HEK293 (cell line): Measurements from ENCODE around the gene LYSMD3.

Experiments
- CTCF ChIA-PET: fragments of 350-600 bp; formaldehyde crosslinking; extraction: SDS; loops from one replicate; lab custom pipeline; 2021; ENCODE audit warnings: antibody characterized with exemption; lab: Yijun Ruan, JAX
- POLR2A ChIA-PET: fragments of 300-600 bp; formaldehyde crosslinking; extraction: SDS; loops from one replicate; lab custom pipeline; 2020; ENCODE audit warnings: antibody characterized with exemption, inconsistent platforms; lab: Yijun Ruan, JAX
- H3K27ac ChIP-seq: fragments of 200-500 bp; sonication (Bioruptor generic); 2 replicates; pipeline ENCODE4 v1.5.1; 2014; ENCODE audit warnings: low read depth, low read length, control low read depth, inconsistent platforms; ENCODE audit errors: extremely low read depth
- H3K36me3 ChIP-seq, 2 experiments: fragments of 200-500 bp in 1 of 2; sonication (Bioruptor generic) in 1 of 2; 1 replicate in 1 of 2; 2 replicates in 1 of 2; pipeline ENCODE4 v1.5.1; 2014 to 2017; ENCODE audit warnings: inconsistent platforms in 2 of 2, low read length in 2 of 2; ENCODE audit not compliant: control insufficient read depth in 2 of 2, insufficient read depth in 1 of 2
- H3K4me1 ChIP-seq: fragments of 200-500 bp; sonication (Bioruptor generic); 2 replicates; pipeline ENCODE4 v1.5.1; 2014; ENCODE audit warnings: mild to moderate bottlenecking, low read length, inconsistent platforms; ENCODE audit not compliant: control insufficient read depth, insufficient read depth
- H3K4me3 ChIP-seq: 2 replicates; pipeline ENCODE4 v1.5.1; 2011; ENCODE audit warnings: low read depth, mild to moderate bottlenecking, control low read depth, low read length, moderate library complexity
- H3K9me3 ChIP-seq: fragments of 200-500 bp; sonication (Bioruptor generic); 2 replicates; pipeline ENCODE4 v1.5.1; 2014; ENCODE audit warnings: low read depth, low read length, inconsistent platforms; ENCODE audit not compliant: control insufficient read depth, insufficient read depth
- AEBP2 ChIP-seq: fragments of 450-650 bp; formaldehyde crosslinking; IDR thresholded peaks from 2 replicates; pipeline ENCODE4 v1.5.1; 2016; ENCODE audit warnings: missing biosample characterization, missing genetic modification characterization, borderline replicate concordance
- IKZF3 ChIP-seq: fragments of 450-650 bp; IDR thresholded peaks from 2 replicates; pipeline ENCODE4 v1.5.0; 2018; ENCODE audit warnings: missing biosample characterization, mild to moderate bottlenecking, missing genetic modification characterization, moderate library complexity
- KLF17 ChIP-seq: fragments of 450-650 bp; formaldehyde crosslinking; IDR thresholded peaks from 2 replicates; pipeline ENCODE4 v1.5.1; 2016; ENCODE audit warnings: missing biosample characterization, missing genetic modification characterization
- OSR2 ChIP-seq: fragments of 450-650 bp; formaldehyde crosslinking; IDR thresholded peaks from 2 replicates; pipeline ENCODE4 v1.5.1; 2016; ENCODE audit warnings: missing biosample characterization, missing genetic modification characterization
- OVOL3 ChIP-seq: fragments of 450-650 bp; formaldehyde crosslinking; IDR thresholded peaks from 2 replicates; pipeline ENCODE4 v1.5.1; 2016; ENCODE audit warnings: missing biosample characterization, missing genetic modification characterization
- PBX3 ChIP-seq: sonication (generic); formaldehyde crosslinking; IDR thresholded peaks from 2 replicates; pipeline ENCODE4 v1.8.1; 2022; ENCODE audit warnings: mild to moderate bottlenecking, moderate library complexity, missing genetic modification reagents
- SP2 ChIP-seq: fragments of 450-650 bp; formaldehyde crosslinking; IDR thresholded peaks from 2 replicates; pipeline ENCODE4 v1.5.1; 2016; ENCODE audit warnings: missing biosample characterization, missing genetic modification characterization
- ZBTB21 ChIP-seq: fragments of 450-650 bp; formaldehyde crosslinking; IDR thresholded peaks from 2 replicates; pipeline ENCODE4 v1.5.1; 2017; ENCODE audit warnings: missing biosample characterization, missing genetic modification characterization
- ZBTB48 ChIP-seq: fragments of 450-650 bp; formaldehyde crosslinking; IDR thresholded peaks from 2 replicates; pipeline ENCODE4 v1.5.1; 2016; ENCODE audit warnings: missing biosample characterization, missing genetic modification characterization
- ZBTB49 ChIP-seq: fragments of 450-650 bp; formaldehyde crosslinking; IDR thresholded peaks from 2 replicates; pipeline ENCODE4 v1.5.1; 2016; ENCODE audit warnings: missing biosample characterization, missing genetic modification characterization, low read depth
- ZFP69B ChIP-seq: fragments of 450-650 bp; formaldehyde crosslinking; IDR thresholded peaks from 2 replicates; pipeline ENCODE4 v1.5.1; 2016; ENCODE audit warnings: missing biosample characterization, missing genetic modification characterization
- ZNF16 ChIP-seq: fragments of 450-650 bp; formaldehyde crosslinking; IDR thresholded peaks from 2 replicates; pipeline ENCODE4 v1.5.1; 2016; ENCODE audit warnings: low read depth, missing biosample characterization, missing genetic modification characterization
- ZNF335 ChIP-seq: fragments of 450-650 bp; formaldehyde crosslinking; conservative IDR thresholded peaks from 2 replicates; pipeline ENCODE4 v1.5.1; 2016; ENCODE audit warnings: missing biosample characterization, missing genetic modification characterization
- ZNF366 ChIP-seq: fragments of 450-650 bp; formaldehyde crosslinking; conservative IDR thresholded peaks from 2 replicates; pipeline ENCODE4 v1.5.1; 2016; ENCODE audit warnings: missing biosample characterization, missing genetic modification characterization
- ZNF404 ChIP-seq: fragments of 450-650 bp; formaldehyde crosslinking; IDR thresholded peaks from 2 replicates; pipeline ENCODE4 v1.5.1; 2017; ENCODE audit warnings: missing biosample characterization, missing genetic modification characterization
- ZNF423 ChIP-seq: fragments of 450-650 bp; formaldehyde crosslinking; IDR thresholded peaks from 2 replicates; pipeline ENCODE4 v1.5.1; 2016; ENCODE audit warnings: missing biosample characterization, missing genetic modification characterization
- ZNF501 ChIP-seq: fragments of 450-650 bp; formaldehyde crosslinking; IDR thresholded peaks from 2 replicates; pipeline ENCODE4 v1.5.1; 2016; ENCODE audit warnings: missing biosample characterization, missing genetic modification characterization
- ZNF571 ChIP-seq: fragments of 450-650 bp; formaldehyde crosslinking; IDR thresholded peaks from 2 replicates; pipeline ENCODE4 v1.5.0; 2017; ENCODE audit warnings: missing biosample characterization, missing genetic modification characterization
- ZNF623 ChIP-seq: fragments of 450-650 bp; formaldehyde crosslinking; IDR thresholded peaks from 2 replicates; pipeline ENCODE4 v1.5.1; 2016; ENCODE audit warnings: missing biosample characterization, missing genetic modification characterization
- ZNF629 ChIP-seq: fragments of 450-650 bp; formaldehyde crosslinking; IDR thresholded peaks from 2 replicates; pipeline ENCODE4 v1.5.1; 2017; ENCODE audit warnings: missing biosample characterization, missing genetic modification characterization
- ZNF664 ChIP-seq: fragments of 450-650 bp; formaldehyde crosslinking; IDR thresholded peaks from 2 replicates; pipeline ENCODE4 v1.5.1; 2016; ENCODE audit warnings: missing biosample characterization, missing genetic modification characterization
- ZNF747 ChIP-seq: fragments of 450-650 bp; formaldehyde crosslinking; IDR thresholded peaks from 2 replicates; pipeline ENCODE4 v1.5.1; 2016; ENCODE audit warnings: missing biosample characterization, missing genetic modification characterization
- ZNF843 ChIP-seq: fragments of 450-650 bp; formaldehyde crosslinking; IDR thresholded peaks from 2 replicates; pipeline ENCODE4 v1.5.1; 2016; ENCODE audit warnings: missing biosample characterization, missing genetic modification characterization
- ZSCAN30 ChIP-seq: fragments of 450-650 bp; IDR thresholded peaks from 2 replicates; pipeline ENCODE4 v1.5.1; 2018; ENCODE audit warnings: missing biosample characterization, mild to moderate bottlenecking, missing genetic modification characterization, moderate library complexity

LYSMD3 gene

GRCh38 chr5:90529939-90530677, 724 bp upstream of the LYSMD3 start (continued):
- no peak for TF ChIP-seq AEBP2 (tag by site-specific recombination)
- TF ChIP-seq ZNF623 (tag by site-specific recombination) = no peak
- TF ChIP-seq ZNF664 (tag by site-specific recombination) = no peak
- peak; percentile 25; the same call in 1 of the 2 replicates for TF ChIP-seq ZNF501
- TF ChIP-seq ZNF629 (tag by site-specific recombination) = no peak
- TF ChIP-seq ZNF747 (tag by site-specific recombination) = no peak
- no peak for TF ChIP-seq OSR2 (tag by site-specific recombination)
- TF ChIP-seq OVOL3 = no peak
- TF ChIP-seq ZBTB49 (tag by site-specific recombination) = no peak
- peak; percentile 52; the same call in 1 of the 2 replicates for TF ChIP-seq ZBTB48 (tag by site-specific recombination)

- H3K9me3 ChIP-seq = no peaks in the 10 kb centered on the region
- ChIA-PET POLR2A (interaction anchor here (0.6 to 2.1 kb wide), 7 partner anchors 18 to 118 kb away, joined by 3 to 12 read pairs (median 6); partner anchors contain the start of genes MBLAC2 and POLR3G), CTCF (interaction anchor here (1.0 to 2.5 kb wide), 4 partner anchors 76 to 90 kb away, joined by 3 to 20 read pairs (median 12); no protein-coding TSS in a partner anchor)
- peak overlapping the region; percentile 95 for H3K4me3 ChIP-seq
- peaks cover 10 to 13% of the 10 kb centered on the region in 2 experiments for H3K36me3 ChIP-seq
- peak overlapping the region; percentile 81 for H3K27ac ChIP-seq
- TF ChIP-seq ZBTB49 (tag by site-specific recombination) (no peak), IKZF3 (no peak), ZNF335 (tag by site-specific recombination) (peak; percentile 32; the same call in 1 of the 2 replicates), ZNF366 (tag by site-specific recombination) (peak; percentile 21; the same call in 1 of the 2 replicates), ZBTB21 (tag by site-specific recombination) (peak; percentile 67; the same call in 1 of the 2 replicates)
- H3K4me1 ChIP-seq = no peaks in the 10 kb centered on the region
Measured at GRCh38 chr5:90528601-90529193, 687 bp downstream of the LYSMD3 start.

- H3K4me3 ChIP-seq = no peak overlapping the region
- ChIA-PET CTCF (interaction anchor here (0.7 to 1.7 kb wide), 3 partner anchors 11 to 254 kb away, joined by 3 to 5 read pairs (median 3); partner anchors contain the start of gene LYSMD3), POLR2A (interaction anchor here (0.6 kb wide), 1 partner anchor 8 kb away, joined by 4 read pairs; no protein-coding TSS in a partner anchor)
- no peaks in the 10 kb centered on the region for H3K9me3 ChIP-seq
- no peak overlapping the region for H3K27ac ChIP-seq
- TF ChIP-seq ZFP69B (no peak), KLF17 (tag by site-specific recombination) (no peak), ZNF571 (tag by site-specific recombination) (no peak), ZNF404 (tag by site-specific recombination) (no peak), ZNF501 (no peak), ZNF423 (tag by site-specific recombination) (no peak), PBX3 (no peak), ZSCAN30 (no peak), ZNF843 (tag by site-specific recombination) (no peak), SP2 (tag by site-specific recombination) (no peak), ZNF16 (no peak)
- H3K36me3 ChIP-seq = peaks cover 23 to 55% of the 10 kb centered on the region in 2 experiments
- peaks cover 5% of the 10 kb centered on the region for H3K4me1 ChIP-seq
Measured at GRCh38 chr5:90519081-90519480, 10.3 kb downstream of the LYSMD3 start.
